HEK293 (cell line): ENCODE measurements around the gene ANKRD63.
A peak's percentile ranks its signal among the peaks of the same experiment; 100 is the strongest.

Experiments
- CTCF ChIA-PET: fragments of 350-600 bp; formaldehyde crosslinking; extraction: SDS; loops from one replicate; lab custom pipeline; 2021; ENCODE audit warnings: antibody characterized with exemption; lab: Yijun Ruan, JAX
- POLR2A ChIA-PET: fragments of 300-600 bp; formaldehyde crosslinking; extraction: SDS; loops from one replicate; lab custom pipeline; 2020; ENCODE audit warnings: antibody characterized with exemption, inconsistent platforms; lab: Yijun Ruan, JAX
- H3K27ac ChIP-seq: fragments of 200-500 bp; sonication (Bioruptor generic); 2 replicates; pipeline ENCODE4 v1.5.1; 2014; ENCODE audit warnings: low read depth, low read length, control low read depth, inconsistent platforms; ENCODE audit errors: extremely low read depth
- H3K36me3 ChIP-seq, 2 experiments: fragments of 200-500 bp in 1 of 2; sonication (Bioruptor generic) in 1 of 2; 1 replicate in 1 of 2; 2 replicates in 1 of 2; pipeline ENCODE4 v1.5.1; 2014 to 2017; ENCODE audit warnings: inconsistent platforms in 2 of 2, low read length in 2 of 2; ENCODE audit not compliant: control insufficient read depth in 2 of 2, insufficient read depth in 1 of 2
- H3K4me1 ChIP-seq: fragments of 200-500 bp; sonication (Bioruptor generic); 2 replicates; pipeline ENCODE4 v1.5.1; 2014; ENCODE audit warnings: mild to moderate bottlenecking, low read length, inconsistent platforms; ENCODE audit not compliant: control insufficient read depth, insufficient read depth
- H3K4me3 ChIP-seq: 2 replicates; pipeline ENCODE4 v1.5.1; 2011; ENCODE audit warnings: low read depth, mild to moderate bottlenecking, control low read depth, low read length, moderate library complexity
- H3K9me3 ChIP-seq: fragments of 200-500 bp; sonication (Bioruptor generic); 2 replicates; pipeline ENCODE4 v1.5.1; 2014; ENCODE audit warnings: low read depth, low read length, inconsistent platforms; ENCODE audit not compliant: control insufficient read depth, insufficient read depth
- CTCF ChIP-seq: fragments of 450-650 bp; formaldehyde crosslinking; IDR thresholded peaks from 2 replicates; pipeline ENCODE4 v1.5.1; 2016; ENCODE audit warnings: missing biosample characterization, missing genetic modification characterization
- HOXD13 ChIP-seq: sonication (generic); formaldehyde crosslinking; IDR thresholded peaks from 2 replicates; pipeline ENCODE4 v1.8.0; 2022; ENCODE audit warnings: missing genetic modification reagents, borderline replicate concordance
- KLF17 ChIP-seq: fragments of 450-650 bp; formaldehyde crosslinking; IDR thresholded peaks from 2 replicates; pipeline ENCODE4 v1.5.1; 2016; ENCODE audit warnings: missing biosample characterization, missing genetic modification characterization
- OSR2 ChIP-seq: fragments of 450-650 bp; formaldehyde crosslinking; IDR thresholded peaks from 2 replicates; pipeline ENCODE4 v1.5.1; 2016; ENCODE audit warnings: missing biosample characterization, missing genetic modification characterization
- PRDM1 ChIP-seq: fragments of 450-650 bp; formaldehyde crosslinking; IDR thresholded peaks from 2 replicates; pipeline ENCODE4; 2016; ENCODE audit warnings: missing biosample characterization, missing genetic modification characterization
- PRDM10 ChIP-seq: fragments of 450-650 bp; formaldehyde crosslinking; IDR thresholded peaks from 2 replicates; pipeline ENCODE4 v1.5.1; 2016; ENCODE audit warnings: missing biosample characterization, missing genetic modification characterization
- SP3 ChIP-seq: fragments of 450-650 bp; formaldehyde crosslinking; IDR thresholded peaks from 2 replicates; pipeline ENCODE4 v1.5.1; 2016; ENCODE audit warnings: missing biosample characterization, missing genetic modification characterization
- SP7 ChIP-seq: fragments of 450-650 bp; formaldehyde crosslinking; IDR thresholded peaks from 2 replicates; pipeline ENCODE4 v1.5.1; 2016; ENCODE audit warnings: missing biosample characterization, missing genetic modification characterization
- YY2 ChIP-seq: fragments of 450-650 bp; formaldehyde crosslinking; IDR thresholded peaks from 2 replicates; pipeline ENCODE4 v1.5.1; 2016; ENCODE audit warnings: missing biosample characterization, missing genetic modification characterization
- ZBTB17 ChIP-seq: fragments of 450-650 bp; formaldehyde crosslinking; IDR thresholded peaks from 2 replicates; pipeline ENCODE4 v1.5.1; 2016; ENCODE audit warnings: missing biosample characterization, missing genetic modification characterization
- ZBTB7A ChIP-seq: fragments of 450-650 bp; formaldehyde crosslinking; IDR thresholded peaks from 2 replicates; pipeline ENCODE4 v1.5.1; 2016; ENCODE audit warnings: low read depth, missing biosample characterization, missing genetic modification characterization
- ZBTB8A ChIP-seq: fragments of 450-650 bp; formaldehyde crosslinking; IDR thresholded peaks from 2 replicates; pipeline ENCODE4 v1.5.1; 2016; ENCODE audit warnings: missing biosample characterization, missing genetic modification characterization
- ZFP37 ChIP-seq: fragments of 450-650 bp; formaldehyde crosslinking; IDR thresholded peaks from 2 replicates; pipeline ENCODE4 v1.5.1; 2016; ENCODE audit warnings: missing biosample characterization, missing genetic modification characterization
- ZIC2 ChIP-seq: fragments of 450-650 bp; formaldehyde crosslinking; IDR thresholded peaks from 2 replicates; pipeline ENCODE4 v1.5.1; 2016; ENCODE audit warnings: missing biosample characterization, missing genetic modification characterization
- ZNF169 ChIP-seq: fragments of 450-650 bp; formaldehyde crosslinking; IDR thresholded peaks from 2 replicates; pipeline ENCODE4 v1.5.1; 2016; ENCODE audit warnings: missing biosample characterization, missing genetic modification characterization
- ZNF175 ChIP-seq: fragments of 450-650 bp; formaldehyde crosslinking; IDR thresholded peaks from 2 replicates; pipeline ENCODE4 v1.5.1; 2016; ENCODE audit warnings: missing biosample characterization, missing genetic modification characterization
- ZNF23 ChIP-seq: fragments of 450-650 bp; formaldehyde crosslinking; IDR thresholded peaks from 2 replicates; pipeline ENCODE4 v1.5.1; 2016; ENCODE audit warnings: missing biosample characterization, missing genetic modification characterization, borderline replicate concordance
- ZNF341 ChIP-seq: fragments of 450-650 bp; formaldehyde crosslinking; IDR thresholded peaks from 2 replicates; pipeline ENCODE4; 2016; ENCODE audit warnings: low read depth, missing biosample characterization, missing genetic modification characterization
- ZNF423 ChIP-seq: fragments of 450-650 bp; formaldehyde crosslinking; IDR thresholded peaks from 2 replicates; pipeline ENCODE4 v1.5.1; 2016; ENCODE audit warnings: missing biosample characterization, missing genetic modification characterization
- ZNF488 ChIP-seq: fragments of 450-650 bp; formaldehyde crosslinking; IDR thresholded peaks from 2 replicates; pipeline ENCODE4 v1.5.1; 2016; ENCODE audit warnings: missing biosample characterization, missing genetic modification characterization
- ZNF624 ChIP-seq: fragments of 450-650 bp; formaldehyde crosslinking; IDR thresholded peaks from 2 replicates; pipeline ENCODE4 v1.5.1; 2017; ENCODE audit warnings: missing biosample characterization, missing genetic modification characterization
- ZNF639 ChIP-seq: fragments of 450-650 bp; formaldehyde crosslinking; IDR thresholded peaks from 2 replicates; pipeline ENCODE4 v1.5.1; 2016; ENCODE audit warnings: missing biosample characterization, missing genetic modification characterization
- ZNF660 ChIP-seq: fragments of 450-650 bp; IDR thresholded peaks from 2 replicates; pipeline ENCODE4 v1.5.1; 2018; ENCODE audit warnings: missing biosample characterization, mild to moderate bottlenecking, missing genetic modification characterization
- ZNF664 ChIP-seq: fragments of 450-650 bp; formaldehyde crosslinking; IDR thresholded peaks from 2 replicates; pipeline ENCODE4 v1.5.1; 2016; ENCODE audit warnings: missing biosample characterization, missing genetic modification characterization
- ZNF692 ChIP-seq: fragments of 450-650 bp; formaldehyde crosslinking; IDR thresholded peaks from 2 replicates; pipeline ENCODE4 v1.5.1; 2016; ENCODE audit warnings: missing biosample characterization, missing genetic modification characterization
- ZSCAN5A ChIP-seq: fragments of 450-650 bp; formaldehyde crosslinking; IDR thresholded peaks from 2 replicates; pipeline ENCODE4 v1.5.1; 2016; ENCODE audit warnings: missing biosample characterization, missing genetic modification characterization

The ANKRD63 gene

GRCh38 chr15:40282869-40283614 is at the start of gene ANKRD63:
TSS of gene ANKRD63 (minus strand) at chr15:40283064. CDS start at chr15:40282586, 478 bp downstream.
- POLR2A ChIA-PET, result no interaction called here
- H3K4me1 ChIP-seq, result peaks cover 5% of the 10 kb centered on the region
- no peak for TF ChIP-seq ZNF169 (tag by site-specific recombination)
- TF ChIP-seq ZNF660, result peak; percentile 3; the same call in 1 of the 2 replicates
- TF ChIP-seq SP7 (tag by site-specific recombination), result 0 out of 2 replicates have a peak, but pooled peaks have one; percentile 6
- TF ChIP-seq ZIC2 (tag by site-specific recombination), result peak; percentile 84
- no peak for TF ChIP-seq ZNF488 (tag by site-specific recombination)
- no peak for TF ChIP-seq ZNF639 (tag by site-specific recombination)
- TF ChIP-seq SP3 (tag by site-specific recombination), result no peak
- peak; percentile 68 for TF ChIP-seq ZNF341 (tag by site-specific recombination)
- TF ChIP-seq ZSCAN5A, result no peak
- TF ChIP-seq PRDM1 (tag by site-specific recombination), result no peak
- TF ChIP-seq ZNF175 (tag by site-specific recombination), result no peak
- no peak for TF ChIP-seq OSR2
- no peak for TF ChIP-seq ZNF624
- TF ChIP-seq ZNF692 (tag by site-specific recombination), result no peak
- TF ChIP-seq ZFP37 (tag by site-specific recombination), result no peak
- TF ChIP-seq ZBTB8A (tag by site-specific recombination), result peak; percentile 89
- TF ChIP-seq KLF17 (tag by site-specific recombination), result no peak
- no peak for TF ChIP-seq ZNF664 (tag by site-specific recombination)
- no peak for TF ChIP-seq YY2 (tag by site-specific recombination)
- no peak for TF ChIP-seq HOXD13
- no peak for TF ChIP-seq ZNF423
- no peak for TF ChIP-seq ZBTB17
- no peak for TF ChIP-seq ZNF23 (tag by site-specific recombination)
- TF ChIP-seq PRDM10, result no peak
- no peak for TF ChIP-seq CTCF
- no peak for TF ChIP-seq ZBTB7A (tag by site-specific recombination)

More at GRCh38 chr15:40282869-40283614, at the start of gene ANKRD63:
- peak within 1 kb of the TSS; percentile 60; the same call in 1 of the 2 replicates for H3K27ac ChIP-seq
- H3K9me3 ChIP-seq, result no peaks in the 10 kb centered on the region
- no peaks in the 10 kb centered on the region for H3K36me3 ChIP-seq
- CTCF ChIA-PET, result interaction anchor here (0.5 to 1.0 kb wide), 5 partner anchors 8 to 483 kb away, joined by 3 to 4 read pairs (median 3); no protein-coding TSS in a partner anchor
- peak within 1 kb of the TSS; percentile 36 for H3K4me3 ChIP-seq
